ENCODE data around the gene SLC26A11. TPM values are rescaled to one million over a fixed set of nuclear protein-coding genes. Genes with fewer than 3 reads are reported as not detected.

SLC26A11 gene
- total and polyA plus RNA-seq, 2 donors (not counting 1 experiment from before 2014, with no cell fraction given), result 5.8 to 19.3 TPM

GRCh38 chr17:80244871-80245509 lies 24.8 kb downstream of the SLC26A11 start:
- H3K27me3 ChIP-seq (ENCODE audit: control insufficient read depth, insufficient read depth, low read length), result no peaks in the 10 kb centered on the region
- H3K79me2 ChIP-seq (ENCODE audit: control insufficient read depth, insufficient read depth, low read length), result no peaks in the 10 kb centered on the region
- H2AFZ ChIP-seq (ENCODE audit: low read length), result no peak overlapping the region
- H4K20me1 ChIP-seq (ENCODE audit: control insufficient read depth, extremely low read depth, insufficient read depth, low read length), result no peaks in the 10 kb centered on the region
- H3K4me3 ChIP-seq (replicated peaks in 1 of 4; ENCODE audit: control extremely low read depth in 1 of 4, insufficient read depth in 1 of 4, low read depth in 3 of 4, low read length in 4 of 4), result no peak overlapping the region
- no peak overlapping the region for H3K27ac ChIP-seq (ENCODE audit: insufficient read depth, low read length)
- peaks cover 4% of the 10 kb centered on the region for H3K36me3 ChIP-seq (ENCODE audit: control insufficient read depth, insufficient read depth, low read length)
- DNase-seq (ENCODE audit: low read depth in 2 of 2), result no peak
- no peaks in the 10 kb centered on the region for H3K4me1 ChIP-seq (ENCODE audit: control insufficient read depth, extremely low read depth, insufficient read depth, low read length)
- TF ChIP-seq CTCF (conservative IDR thresholded peaks at IDR 0.05 in 1 of 2, IDR thresholded peaks at IDR 0.05 in 1 of 2; ENCODE audit: low read depth in 1 of 2, low read length in 2 of 2) (no peak), EZH2 (IDR thresholded peaks at IDR 0.05; ENCODE audit: low read length, missing control alignments) (no peak)
- no peak overlapping the region for H3K4me2 ChIP-seq (ENCODE audit: extremely low read depth, insufficient read depth, low read length)
- no peak overlapping the region for H3K9ac ChIP-seq (ENCODE audit: insufficient read depth, low read length)
- H3K9me3 ChIP-seq (ENCODE audit: control insufficient read depth, insufficient read depth, low read depth, low read length), result no peaks in the 10 kb centered on the region

- DNase-seq (ENCODE audit: low read depth in 2 of 2), result no peak
- no peak overlapping the region for H3K4me3 ChIP-seq (replicated peaks in 1 of 4; ENCODE audit: control extremely low read depth in 1 of 4, insufficient read depth in 1 of 4, low read depth in 3 of 4, low read length in 4 of 4)
- H3K9me3 ChIP-seq (ENCODE audit: control insufficient read depth, insufficient read depth, low read depth, low read length), result no peaks in the 10 kb centered on the region
- H3K27ac ChIP-seq (ENCODE audit: insufficient read depth, low read length), result no peak overlapping the region
- no peaks in the 10 kb centered on the region for H3K4me1 ChIP-seq (ENCODE audit: control insufficient read depth, extremely low read depth, insufficient read depth, low read length)
- no peak overlapping the region for H2AFZ ChIP-seq (ENCODE audit: low read length)
- no peaks in the 10 kb centered on the region for H3K27me3 ChIP-seq (ENCODE audit: control insufficient read depth, insufficient read depth, low read length)
- no peaks in the 10 kb centered on the region for H4K20me1 ChIP-seq (ENCODE audit: control insufficient read depth, extremely low read depth, insufficient read depth, low read length)
- H3K79me2 ChIP-seq (ENCODE audit: control insufficient read depth, insufficient read depth, low read length), result no peaks in the 10 kb centered on the region
- H3K9ac ChIP-seq (ENCODE audit: insufficient read depth, low read length), result no peak overlapping the region
- no peak overlapping the region for H3K4me2 ChIP-seq (ENCODE audit: extremely low read depth, insufficient read depth, low read length)
- no peak for TF ChIP-seq CTCF (conservative IDR thresholded peaks at IDR 0.05 in 1 of 2, IDR thresholded peaks at IDR 0.05 in 1 of 2; ENCODE audit: low read depth in 1 of 2, low read length in 2 of 2)
- peaks cover 4% of the 10 kb centered on the region for H3K36me3 ChIP-seq (ENCODE audit: control insufficient read depth, insufficient read depth, low read length)
Observed at GRCh38 chr17:80245566-80246265, 25.5 kb downstream of the SLC26A11 start.

- H3K79me2 ChIP-seq (ENCODE audit: control insufficient read depth, insufficient read depth, low read length), result no peaks in the 10 kb centered on the region
- TF ChIP-seq EZH2 (IDR thresholded peaks at IDR 0.05; ENCODE audit: low read length, missing control alignments), result no peak
- TF ChIP-seq CTCF (conservative IDR thresholded peaks at IDR 0.05 in 1 of 2, IDR thresholded peaks at IDR 0.05 in 1 of 2; ENCODE audit: low read depth in 1 of 2, low read length in 2 of 2), result no peak
- no peak overlapping the region for H3K4me3 ChIP-seq (replicated peaks in 1 of 4; ENCODE audit: control extremely low read depth in 1 of 4, insufficient read depth in 1 of 4, low read depth in 3 of 4, low read length in 4 of 4)
- no peaks in the 10 kb centered on the region for H3K4me1 ChIP-seq (ENCODE audit: control insufficient read depth, extremely low read depth, insufficient read depth, low read length)
- no peak overlapping the region for H3K27ac ChIP-seq (ENCODE audit: insufficient read depth, low read length)
- H3K9ac ChIP-seq (ENCODE audit: insufficient read depth, low read length), result no peak overlapping the region
- no peaks in the 10 kb centered on the region for H4K20me1 ChIP-seq (ENCODE audit: control insufficient read depth, extremely low read depth, insufficient read depth, low read length)
- no peak overlapping the region for H3K4me2 ChIP-seq (ENCODE audit: extremely low read depth, insufficient read depth, low read length)
- H2AFZ ChIP-seq (ENCODE audit: low read length), result no peak overlapping the region
- H3K36me3 ChIP-seq (ENCODE audit: control insufficient read depth, insufficient read depth, low read length), result peaks cover 4% of the 10 kb centered on the region
- H3K9me3 ChIP-seq (ENCODE audit: control insufficient read depth, insufficient read depth, low read depth, low read length), result no peaks in the 10 kb centered on the region
- no peaks in the 10 kb centered on the region for H3K27me3 ChIP-seq (ENCODE audit: control insufficient read depth, insufficient read depth, low read length)
- DNase-seq (ENCODE audit: low read depth in 2 of 2), result no peak
Observed at GRCh38 chr17:80246266-80246681, 26.0 kb downstream of the SLC26A11 start.
